ENCODE data around the gene CALN1.
"Not testable (repeated sequence)": the region's sequence is repeated elsewhere in the genome, so short reads cannot be mapped to it uniquely, and the experiment has no call there.

Gene CALN1

DNA sequence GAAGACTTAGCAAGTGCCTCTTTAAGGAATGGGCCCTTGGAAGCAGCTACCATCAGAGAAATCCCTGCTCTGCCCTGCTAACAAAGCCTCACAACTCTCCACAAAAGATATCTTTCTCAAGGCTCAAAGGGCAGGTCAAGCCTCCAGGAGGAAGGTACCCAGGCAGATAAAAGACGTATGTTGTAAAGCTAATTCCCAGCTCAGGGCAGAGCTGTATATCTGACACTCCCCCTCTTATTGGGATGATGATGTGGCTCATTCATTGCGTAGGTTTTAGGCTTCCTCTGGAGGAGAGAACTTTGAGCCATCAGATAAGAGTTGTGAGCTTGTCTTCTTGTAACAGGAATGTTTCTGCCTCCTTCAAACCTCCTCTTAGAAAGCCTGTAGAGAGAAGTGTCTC lies 145.4 kb downstream of the CALN1 start:
- DNase-seq (ENCODE audit: low spot score) = no peak

- no peak for DNase-seq (ENCODE audit: low spot score)
Measured at GRCh38 chr7:72265071-72265904, 146.8 kb downstream of the CALN1 start.

DNA sequence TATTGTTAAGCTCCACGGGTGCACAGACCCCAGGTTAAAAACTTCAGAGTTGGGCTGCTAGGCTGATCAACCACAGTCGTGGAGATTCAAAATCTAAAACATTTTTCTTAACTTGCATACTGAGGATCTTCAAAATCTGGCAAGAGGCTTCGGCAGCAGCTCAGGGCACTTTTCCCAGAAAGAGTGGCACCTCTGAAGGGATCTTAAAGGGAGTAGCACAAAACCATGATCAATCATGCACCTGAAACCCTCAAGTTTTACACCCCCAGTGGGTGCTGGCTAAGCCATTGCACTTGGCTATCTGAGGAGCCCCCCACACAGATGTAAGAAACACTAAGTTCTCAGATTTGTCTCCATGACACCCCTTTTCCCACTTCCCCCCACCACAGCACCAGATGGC lies 151.7 kb downstream of the CALN1 start:
- DNase-seq (ENCODE audit: low spot score) = no peak

- DNase-seq (ENCODE audit: low spot score) = no peak
Measured at GRCh38 chr7:72258074-72258473, 154.1 kb downstream of the CALN1 start.

DNA sequence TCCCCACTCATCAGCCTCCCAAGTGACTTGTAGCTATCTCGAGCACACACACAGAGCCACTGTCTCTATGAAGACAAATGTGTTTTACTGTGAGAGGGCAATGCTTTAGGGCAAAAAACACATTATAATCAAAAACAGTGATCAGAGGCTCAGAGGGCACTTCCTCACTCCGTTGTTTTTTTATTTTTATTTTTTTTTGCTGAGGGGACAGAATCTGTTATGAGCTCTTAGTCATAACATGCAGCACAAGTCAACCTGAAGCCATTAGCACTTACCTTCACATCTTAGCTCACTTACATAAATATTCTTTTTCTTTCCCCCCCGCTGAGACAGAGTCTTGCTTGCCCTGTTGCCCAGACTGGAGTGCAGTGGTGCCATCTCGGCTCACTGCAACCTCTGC lies 157.7 kb downstream of the CALN1 start:
- no peak for DNase-seq (ENCODE audit: low spot score)

DNA sequence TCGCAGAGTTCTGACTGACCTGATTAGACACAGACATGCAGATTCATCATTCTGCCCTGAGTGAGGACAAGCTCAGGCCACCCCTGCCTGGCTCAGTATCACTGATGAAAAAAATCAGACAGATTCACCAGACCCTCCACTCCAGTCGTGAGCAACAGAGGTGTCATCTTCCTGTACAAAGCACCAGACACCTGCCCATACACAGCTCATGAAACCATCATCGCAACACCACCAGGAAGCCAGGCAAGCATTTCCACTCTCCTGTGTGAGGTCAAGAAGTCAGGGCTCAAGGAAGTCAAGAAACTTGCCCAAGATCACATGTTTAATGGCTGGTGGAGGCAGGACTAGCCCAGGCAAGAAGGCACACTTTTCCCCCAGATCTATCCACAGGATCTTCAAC lies 163.0 kb downstream of the CALN1 start:
- DNase-seq (ENCODE audit: low spot score) = no peak

GRCh38 chr7:72244826-72245398 lies 167.2 kb downstream of the CALN1 start:
- no peak for DNase-seq (ENCODE audit: low spot score)

GRCh38 chr7:72243329-72243728 lies 168.8 kb downstream of the CALN1 start:
- no peak for DNase-seq (ENCODE audit: low spot score)

GRCh38 chr7:72235351-72235750 lies 176.8 kb downstream of the CALN1 start:
- DNase-seq (ENCODE audit: low spot score) = no peak

GRCh38 chr7:72234086-72234485 lies 178.1 kb downstream of the CALN1 start:
- DNase-seq (ENCODE audit: low spot score) = no peak

DNA sequence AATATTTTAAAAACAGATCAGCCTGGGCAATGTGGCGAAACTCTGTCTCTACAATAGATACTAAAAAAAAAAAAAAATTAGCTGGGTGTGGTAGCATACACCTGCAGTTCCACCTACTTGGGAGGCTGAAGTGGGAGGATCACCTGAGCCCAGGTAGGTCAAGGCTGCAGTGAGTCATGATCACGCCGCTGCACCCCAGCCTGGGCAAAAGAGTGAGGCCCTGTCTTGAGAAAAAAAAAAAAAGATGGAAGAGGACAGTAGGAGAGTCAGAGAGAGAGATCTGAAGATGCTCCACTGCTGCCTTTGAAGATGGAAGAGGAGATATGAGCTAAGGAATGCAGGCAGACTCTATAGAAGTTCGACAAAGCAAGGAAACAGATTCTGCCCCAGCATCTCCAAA lies 181.9 kb downstream of the CALN1 start:
- DNase-seq (ENCODE audit: low spot score) = no peak

DNA sequence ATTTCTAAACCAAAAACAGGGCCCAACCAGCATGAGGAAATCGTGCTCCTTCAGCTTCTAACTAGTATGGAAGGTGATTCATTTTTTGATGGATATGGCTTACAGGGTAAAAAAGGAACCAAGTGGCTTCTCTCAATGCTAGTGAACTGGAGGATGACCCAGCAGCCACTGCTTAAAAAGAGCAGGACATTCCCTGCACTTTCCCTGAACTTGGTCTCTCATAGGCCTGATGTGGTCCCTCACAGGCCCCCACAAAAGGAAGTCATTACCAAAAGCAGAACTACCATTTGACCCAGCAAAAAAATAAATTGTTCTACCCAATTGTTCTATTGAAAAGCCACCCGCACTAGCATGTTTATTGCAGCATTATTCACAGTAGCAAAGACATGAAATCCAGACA lies 188.8 kb downstream of the CALN1 start:
- no peak for DNase-seq (ENCODE audit: low spot score)

- DNase-seq (ENCODE audit: low spot score) = no peak
Measured at GRCh38 chr7:72222136-72222535, 190.0 kb downstream of the CALN1 start.

- DNase-seq (ENCODE audit: low spot score) = no peak
Measured at GRCh38 chr7:72219500-72219899, 192.6 kb downstream of the CALN1 start.

GRCh38 chr7:72217151-72217550 lies 195.0 kb downstream of the CALN1 start:
- DNase-seq (ENCODE audit: low spot score) = no peak

- DNase-seq (ENCODE audit: low spot score) = no peak
Measured at GRCh38 chr7:72213769-72214168, 198.4 kb downstream of the CALN1 start.

DNA sequence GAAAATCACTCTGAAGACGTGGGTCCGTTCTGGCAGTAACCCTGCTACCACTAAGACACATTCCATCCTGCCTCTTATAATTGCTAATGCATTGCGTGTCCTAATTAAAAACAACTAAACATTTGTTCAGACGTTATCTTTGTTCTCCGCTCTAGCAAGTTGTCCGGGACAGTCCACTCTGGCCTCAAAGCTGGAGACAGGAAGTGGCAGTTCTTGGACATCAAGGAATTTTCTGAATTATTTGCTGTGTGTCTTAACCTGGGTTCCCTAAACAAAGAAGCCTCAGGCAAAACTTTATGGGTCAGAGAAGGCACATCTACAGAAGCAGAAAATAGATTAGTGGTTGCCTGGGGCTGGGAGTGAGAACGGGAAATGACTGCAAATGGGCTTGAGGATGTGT lies 199.1 kb downstream of the CALN1 start:
- DNase-seq (ENCODE audit: low spot score) = no peak

- no peak for DNase-seq (ENCODE audit: low spot score)
Measured at GRCh38 chr7:72211175-72211574, 201.0 kb downstream of the CALN1 start.

GRCh38 chr7:72209006-72209405 lies 203.1 kb downstream of the CALN1 start:
- DNase-seq (ENCODE audit: low spot score) = not testable (repeated sequence)

GRCh38 chr7:72196176-72196575 lies 216.0 kb downstream of the CALN1 start:
- no peak for DNase-seq (ENCODE audit: low spot score)

GRCh38 chr7:72190919-72191318 lies 221.2 kb downstream of the CALN1 start:
- DNase-seq (ENCODE audit: low spot score) = no peak

DNA sequence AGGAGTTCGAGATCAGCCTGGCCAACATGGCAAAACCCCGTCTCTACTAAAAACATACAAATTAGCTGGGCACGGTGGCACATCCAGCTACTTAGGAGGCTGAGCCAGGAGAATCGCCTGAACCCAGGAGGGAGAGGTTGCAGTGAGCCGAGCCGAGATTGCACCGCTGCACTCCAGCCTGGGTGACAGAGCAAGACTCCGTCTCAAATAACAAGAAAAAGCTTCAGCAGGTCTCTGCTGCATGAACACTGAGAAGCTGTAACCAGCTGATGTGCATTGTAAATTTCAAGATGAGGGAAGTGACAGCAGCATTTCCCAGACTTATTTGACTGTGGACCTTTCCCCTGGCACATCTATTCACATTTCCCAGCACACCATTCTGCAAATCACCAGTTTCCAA lies 222.0 kb downstream of the CALN1 start:
- DNase-seq (ENCODE audit: low spot score) = no peak

- DNase-seq (ENCODE audit: low spot score) = peak; percentile 20
Measured at GRCh38 chr7:72187179-72187578, 225.0 kb downstream of the CALN1 start.

GRCh38 chr7:72183835-72184234 lies 228.3 kb downstream of the CALN1 start:
- DNase-seq (ENCODE audit: low spot score) = peak; percentile 28

Measured in iPS-NIHi11 (cell line).